WTC11 (cell line): ENCODE results near the gene PRKAR1B. TPM values are rescaled to one million over a fixed set of nuclear protein-coding genes. Genes with fewer than 3 reads are reported as not detected.

Experiments
- ATAC-seq: fragments of 200-7000 bp; cut with Tn5 transposase; 2 replicates; pipeline ENCODE4 v1.10.0; 2021; ENCODE audit warnings: mild to moderate bottlenecking, moderate library complexity
- CTCF ChIA-PET: fragments of 300-600 bp; sonication (Branson Sonifier 250); formaldehyde crosslinking; loops from one replicate; lab custom pipeline; 2021; ENCODE audit warnings: antibody characterized with exemption; lab: Charles Lee
- POLR2A ChIA-PET: fragments of 350-600 bp; sonication (Branson Sonifier 250); formaldehyde crosslinking; loops from one replicate; lab custom pipeline; 2021; ENCODE audit warnings: antibody characterized with exemption; lab: Charles Lee
- DNase-seq: peaks from one replicate; pipeline ENCODE4 v3.0.0; 2021; ENCODE audit warnings: low spot score
- H3K27ac Mint-ChIP-seq: 2 replicates; pipeline ENCODE4 v1.8.0; 2021; ENCODE audit warnings: mixed read lengths
- H3K27me3 Mint-ChIP-seq: 2 replicates; pipeline ENCODE4 v1.8.0; 2021; ENCODE audit warnings: low read depth, mild to moderate bottlenecking, moderate library complexity, mixed read lengths
- H3K36me3 Mint-ChIP-seq: 2 replicates; pipeline ENCODE4 v1.8.0; 2021; ENCODE audit warnings: mixed read lengths
- H3K4me1 Mint-ChIP-seq: 2 replicates; pipeline ENCODE4 v1.8.0; 2022; ENCODE audit warnings: mixed read lengths
- H3K4me3 Mint-ChIP-seq: 2 replicates; pipeline ENCODE4 v1.8.0; 2021; ENCODE audit warnings: mild to moderate bottlenecking, moderate library complexity, mixed read lengths
- H3K9me3 Mint-ChIP-seq: 2 replicates; pipeline ENCODE4 v1.8.0; 2021; ENCODE audit warnings: mixed read lengths
- CBFB ChIP-seq: sonication (generic); formaldehyde crosslinking; IDR thresholded peaks from 2 replicates; pipeline ENCODE4 v1.8.1; 2022; ENCODE audit warnings: mild to moderate bottlenecking, low read depth, missing genetic modification reagents
- CREB1 ChIP-seq: sonication (generic); formaldehyde crosslinking; IDR thresholded peaks from 2 replicates; pipeline ENCODE4 v1.8.0; 2023; ENCODE audit warnings: mild to moderate bottlenecking, missing genetic modification reagents
- CREM ChIP-seq: sonication (generic); formaldehyde crosslinking; IDR thresholded peaks from 2 replicates; pipeline ENCODE4 v1.8.1; 2022; ENCODE audit warnings: mild to moderate bottlenecking, missing genetic modification reagents, moderate library complexity
- E2F5 ChIP-seq: sonication (generic); formaldehyde crosslinking; IDR thresholded peaks from 2 replicates; pipeline ENCODE4 v1.8.1; 2022; ENCODE audit warnings: mild to moderate bottlenecking, moderate library complexity, missing genetic modification reagents
- GTF2I ChIP-seq: fragments of 250-450 bp; sonication (Bioruptor Pico); conservative IDR thresholded peaks from 2 replicates; pipeline ENCODE4 v1.4.0; 2021; ENCODE audit warnings: mild to moderate bottlenecking
- HMGXB4 ChIP-seq: sonication (generic); formaldehyde crosslinking; IDR thresholded peaks from 2 replicates; pipeline ENCODE4 v1.8.1; 2023; ENCODE audit warnings: mild to moderate bottlenecking, moderate library complexity, missing genetic modification reagents
- JAZF1 ChIP-seq: fragments of 250-450 bp; sonication (Bioruptor Pico); IDR thresholded peaks from 2 replicates; pipeline ENCODE4 v1.9.0; 2021; ENCODE audit warnings: moderate library complexity, mild to moderate bottlenecking, inconsistent platforms
- MXD4 ChIP-seq: fragments of 250-450 bp; sonication (Bioruptor Pico); IDR thresholded peaks from 2 replicates; pipeline ENCODE4 v1.8.0; 2021; ENCODE audit warnings: mild to moderate bottlenecking, moderate library complexity, borderline replicate concordance
- NR2C2 ChIP-seq: sonication (generic); formaldehyde crosslinking; IDR thresholded peaks from 2 replicates; pipeline ENCODE4 v1.8.0; 2022; ENCODE audit warnings: mild to moderate bottlenecking, missing genetic modification reagents
- OVOL2 ChIP-seq: fragments of 250-450 bp; sonication (Bioruptor Pico); IDR thresholded peaks from 2 replicates; pipeline ENCODE4 v1.9.0; 2021; ENCODE audit warnings: mild to moderate bottlenecking, borderline replicate concordance
- SOX15 ChIP-seq: fragments of 250-450 bp; sonication (Bioruptor Pico); IDR thresholded peaks from 2 replicates; pipeline ENCODE4 v1.9.0; 2021; ENCODE audit warnings: mild to moderate bottlenecking
- ZBTB21 ChIP-seq: sonication (generic); formaldehyde crosslinking; IDR thresholded peaks from 2 replicates; pipeline ENCODE4 v1.8.1; 2023; ENCODE audit warnings: mild to moderate bottlenecking, missing genetic modification reagents, borderline replicate concordance
- ZNF317 ChIP-seq: sonication (generic); formaldehyde crosslinking; IDR thresholded peaks from 2 replicates; pipeline ENCODE4 v1.8.1; 2023; ENCODE audit warnings: low read depth, mild to moderate bottlenecking, moderate library complexity, missing genetic modification reagents, borderline replicate concordance
- total RNA-seq: library from RNA; stranded (reverse); gene quantifications from 3 replicates; pipeline ENCODE4 v1.2.3, GENCODE V29; 2021
- TF ChIP-seq, protein P1 (sequence below): sonication (generic); formaldehyde crosslinking; conservative IDR thresholded peaks from 2 replicates; pipeline ENCODE4 v1.8.1; 2023; ENCODE audit warnings: mild to moderate bottlenecking, low read depth, missing genetic modification reagents, moderate library complexity
- TF ChIP-seq, protein P2 (sequence below): fragments of 250-450 bp; sonication (Bioruptor Pico); IDR thresholded peaks from 2 replicates; pipeline ENCODE4 v1.9.0; 2021; ENCODE audit warnings: mild to moderate bottlenecking, borderline replicate concordance
- TF ChIP-seq, protein P3 (sequence below): sonication (generic); formaldehyde crosslinking; conservative IDR thresholded peaks from 2 replicates; pipeline ENCODE4 v1.8.1; 2022; ENCODE audit warnings: mild to moderate bottlenecking, missing genetic modification reagents

The PRKAR1B gene
- total RNA-seq, 1 experiment from 2014 or later, result 43.6 TPM

GRCh38 chr7:739983-740942, 13.2 kb upstream of the PRKAR1B start (continued):
- TF ChIP-seq, protein P1, sequence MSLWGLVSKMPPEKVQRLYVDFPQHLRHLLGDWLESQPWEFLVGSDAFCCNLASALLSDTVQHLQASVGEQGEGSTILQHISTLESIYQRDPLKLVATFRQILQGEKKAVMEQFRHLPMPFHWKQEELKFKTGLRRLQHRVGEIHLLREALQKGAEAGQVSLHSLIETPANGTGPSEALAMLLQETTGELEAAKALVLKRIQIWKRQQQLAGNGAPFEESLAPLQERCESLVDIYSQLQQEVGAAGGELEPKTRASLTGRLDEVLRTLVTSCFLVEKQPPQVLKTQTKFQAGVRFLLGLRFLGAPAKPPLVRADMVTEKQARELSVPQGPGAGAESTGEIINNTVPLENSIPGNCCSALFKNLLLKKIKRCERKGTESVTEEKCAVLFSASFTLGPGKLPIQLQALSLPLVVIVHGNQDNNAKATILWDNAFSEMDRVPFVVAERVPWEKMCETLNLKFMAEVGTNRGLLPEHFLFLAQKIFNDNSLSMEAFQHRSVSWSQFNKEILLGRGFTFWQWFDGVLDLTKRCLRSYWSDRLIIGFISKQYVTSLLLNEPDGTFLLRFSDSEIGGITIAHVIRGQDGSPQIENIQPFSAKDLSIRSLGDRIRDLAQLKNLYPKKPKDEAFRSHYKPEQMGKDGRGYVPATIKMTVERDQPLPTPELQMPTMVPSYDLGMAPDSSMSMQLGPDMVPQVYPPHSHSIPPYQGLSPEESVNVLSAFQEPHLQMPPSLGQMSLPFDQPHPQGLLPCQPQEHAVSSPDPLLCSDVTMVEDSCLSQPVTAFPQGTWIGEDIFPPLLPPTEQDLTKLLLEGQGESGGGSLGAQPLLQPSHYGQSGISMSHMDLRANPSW (CRISPR knock-in tag), result no peak
- no peak for TF ChIP-seq CBFB
- no peak for TF ChIP-seq CREB1 (CRISPR knock-in tag)
- TF ChIP-seq, all 79 proteins: peak for 0

- POLR2A ChIA-PET, result no interaction called here
- Mint-ChIP-seq H3K4me3 (no peak overlapping the region), H3K4me1 (no peaks in the 10 kb centered on the region), H3K27me3 (no peaks in the 10 kb centered on the region), H3K27ac (no peak overlapping the region), H3K9me3 (no peaks in the 10 kb centered on the region), H3K36me3 (peaks cover 20% of the 10 kb centered on the region)
- DNase-seq (no peak), ATAC-seq (no peak)
- CTCF ChIA-PET, result interaction anchor here (1.5 kb wide), 1 partner anchor 418 kb away, joined by 3 read pairs; no protein-coding TSS in a partner anchor
- TF ChIP-seq HMGXB4 (CRISPR knock-in tag) (no peak), SOX15 (CRISPR knock-in tag) (no peak), E2F5 (CRISPR knock-in tag) (no peak), CREB1 (CRISPR knock-in tag) (no peak), NR2C2 (no peak), JAZF1 (CRISPR knock-in tag) (no peak), OVOL2 (CRISPR knock-in tag) (no peak), CREM (no peak), GTF2I (CRISPR knock-in tag) (no peak), ZNF317 (CRISPR knock-in tag) (no peak), ZBTB21 (no peak), MXD4 (CRISPR knock-in tag) (no peak)
- TF ChIP-seq, protein P2, sequence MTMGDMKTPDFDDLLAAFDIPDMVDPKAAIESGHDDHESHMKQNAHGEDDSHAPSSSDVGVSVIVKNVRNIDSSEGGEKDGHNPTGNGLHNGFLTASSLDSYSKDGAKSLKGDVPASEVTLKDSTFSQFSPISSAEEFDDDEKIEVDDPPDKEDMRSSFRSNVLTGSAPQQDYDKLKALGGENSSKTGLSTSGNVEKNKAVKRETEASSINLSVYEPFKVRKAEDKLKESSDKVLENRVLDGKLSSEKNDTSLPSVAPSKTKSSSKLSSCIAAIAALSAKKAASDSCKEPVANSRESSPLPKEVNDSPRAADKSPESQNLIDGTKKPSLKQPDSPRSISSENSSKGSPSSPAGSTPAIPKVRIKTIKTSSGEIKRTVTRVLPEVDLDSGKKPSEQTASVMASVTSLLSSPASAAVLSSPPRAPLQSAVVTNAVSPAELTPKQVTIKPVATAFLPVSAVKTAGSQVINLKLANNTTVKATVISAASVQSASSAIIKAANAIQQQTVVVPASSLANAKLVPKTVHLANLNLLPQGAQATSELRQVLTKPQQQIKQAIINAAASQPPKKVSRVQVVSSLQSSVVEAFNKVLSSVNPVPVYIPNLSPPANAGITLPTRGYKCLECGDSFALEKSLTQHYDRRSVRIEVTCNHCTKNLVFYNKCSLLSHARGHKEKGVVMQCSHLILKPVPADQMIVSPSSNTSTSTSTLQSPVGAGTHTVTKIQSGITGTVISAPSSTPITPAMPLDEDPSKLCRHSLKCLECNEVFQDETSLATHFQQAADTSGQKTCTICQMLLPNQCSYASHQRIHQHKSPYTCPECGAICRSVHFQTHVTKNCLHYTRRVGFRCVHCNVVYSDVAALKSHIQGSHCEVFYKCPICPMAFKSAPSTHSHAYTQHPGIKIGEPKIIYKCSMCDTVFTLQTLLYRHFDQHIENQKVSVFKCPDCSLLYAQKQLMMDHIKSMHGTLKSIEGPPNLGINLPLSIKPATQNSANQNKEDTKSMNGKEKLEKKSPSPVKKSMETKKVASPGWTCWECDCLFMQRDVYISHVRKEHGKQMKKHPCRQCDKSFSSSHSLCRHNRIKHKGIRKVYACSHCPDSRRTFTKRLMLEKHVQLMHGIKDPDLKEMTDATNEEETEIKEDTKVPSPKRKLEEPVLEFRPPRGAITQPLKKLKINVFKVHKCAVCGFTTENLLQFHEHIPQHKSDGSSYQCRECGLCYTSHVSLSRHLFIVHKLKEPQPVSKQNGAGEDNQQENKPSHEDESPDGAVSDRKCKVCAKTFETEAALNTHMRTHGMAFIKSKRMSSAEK, result no peak
- TF ChIP-seq, protein P3, sequence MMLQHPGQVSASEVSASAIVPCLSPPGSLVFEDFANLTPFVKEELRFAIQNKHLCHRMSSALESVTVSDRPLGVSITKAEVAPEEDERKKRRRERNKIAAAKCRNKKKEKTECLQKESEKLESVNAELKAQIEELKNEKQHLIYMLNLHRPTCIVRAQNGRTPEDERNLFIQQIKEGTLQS, result no peak
- TF ChIP-seq, protein P1 (CRISPR knock-in tag), result no peak
These were observed 12.4 kb upstream of the PRKAR1B start for GRCh38 chr7:739455-739982.
